Astrocyte (in vitro differentiated cells and primary cell): ENCODE data around the gene CHMP1B. TPM values are rescaled to one million over a fixed set of nuclear protein-coding genes. Genes with fewer than 3 reads are reported as not detected.

ENCODE experiments used
- DNase-seq: peaks from one replicate; pipeline ENCODE4 v3.0.0-alpha.2; 2010; ENCODE audit warnings: low read depth
- FAIRE-seq: peaks from 2 replicates; lab custom pipeline; 2011; peaks lifted over from hg19 to GRCh38; lab: Jason Lieb, UNC
- H2AFZ ChIP-seq: 2 replicates; pipeline ENCODE4 v1.6.0; 2012; ENCODE audit warnings: low read depth, low read length, inconsistent platforms
- H3K27ac ChIP-seq: 2 replicates; pipeline ENCODE4 v1.5.1; 2011; ENCODE audit warnings: low read depth, low read length, inconsistent platforms
- H3K27me3 ChIP-seq: 2 replicates; pipeline ENCODE4 v1.6.0; 2011; ENCODE audit warnings: low read length, inconsistent platforms; ENCODE audit not compliant: insufficient read depth
- H3K36me3 ChIP-seq: 2 replicates; pipeline ENCODE4 v1.5.1; 2011; ENCODE audit warnings: low read length, inconsistent platforms; ENCODE audit not compliant: insufficient read depth
- H3K4me1 ChIP-seq: 2 replicates; pipeline ENCODE4 v1.5.1; 2011; ENCODE audit warnings: low read length, inconsistent platforms; ENCODE audit not compliant: insufficient read depth
- H3K4me2 ChIP-seq: 2 replicates; pipeline ENCODE4 v1.6.0; 2012; ENCODE audit warnings: low read length, inconsistent platforms
- H3K4me3 ChIP-seq: 2 replicates; pipeline ENCODE4 v1.5.1; 2011; ENCODE audit warnings: low read depth, mild to moderate bottlenecking, low read length, inconsistent platforms; ENCODE audit not compliant: insufficient read depth
- H3K79me2 ChIP-seq: 2 replicates; pipeline ENCODE4 v1.6.0; 2012; ENCODE audit warnings: mild to moderate bottlenecking, low read length, inconsistent platforms; ENCODE audit not compliant: insufficient read depth
- H3K9ac ChIP-seq: 2 replicates; pipeline ENCODE4 v1.6.0; 2012; ENCODE audit warnings: mild to moderate bottlenecking, low read length, inconsistent platforms
- H3K9me3 ChIP-seq: 2 replicates; pipeline ENCODE4 v1.5.1; 2012; ENCODE audit warnings: low read depth, mild to moderate bottlenecking, low read length, inconsistent platforms; ENCODE audit not compliant: insufficient read depth
- H4K20me1 ChIP-seq: 2 replicates; pipeline ENCODE4 v1.6.0; 2012; ENCODE audit warnings: low read length, inconsistent platforms; ENCODE audit not compliant: insufficient read depth
- H3K27ac Mint-ChIP-seq: one replicate; pipeline ENCODE4 v1.8.0; 2021; ENCODE audit warnings: mild to moderate bottlenecking, mixed read lengths; ENCODE audit not compliant: unreplicated experiment
- H3K27me3 Mint-ChIP-seq: one replicate; pipeline ENCODE4 v1.8.0; 2021; ENCODE audit warnings: low read depth, mixed read lengths; ENCODE audit not compliant: unreplicated experiment
- H3K36me3 Mint-ChIP-seq: one replicate; pipeline ENCODE4 v1.8.0; 2021; ENCODE audit warnings: low read depth, mixed read lengths; ENCODE audit not compliant: unreplicated experiment
- H3K4me1 Mint-ChIP-seq: one replicate; pipeline ENCODE4 v1.8.0; 2021; ENCODE audit warnings: low read depth, mixed read lengths; ENCODE audit not compliant: unreplicated experiment
- H3K4me3 Mint-ChIP-seq: one replicate; pipeline ENCODE4 v1.8.0; 2021; ENCODE audit warnings: mild to moderate bottlenecking, moderate library complexity, mixed read lengths; ENCODE audit not compliant: unreplicated experiment
- H3K9me3 Mint-ChIP-seq: one replicate; pipeline ENCODE4 v1.8.0; 2021; ENCODE audit warnings: mild to moderate bottlenecking, mixed read lengths; ENCODE audit not compliant: unreplicated experiment
- EZH2 ChIP-seq: IDR thresholded peaks from 2 replicates; pipeline ENCODE4 v1.6.1; 2012; ENCODE audit warnings: mild to moderate bottlenecking, low read length, inconsistent platforms; ENCODE audit not compliant: insufficient read depth
- total RNA-seq: library from RNA; stranded (reverse); gene quantifications from 2 replicates; pipeline ENCODE4 v1.2.1, GENCODE V29; 2021
- TF ChIP-seq, protein P1 (sequence below): IDR thresholded peaks from 2 replicates; pipeline ENCODE4 v1.5.1; 2011; ENCODE audit warnings: low read depth, mild to moderate bottlenecking, inconsistent platforms, low read length, moderate library complexity; ENCODE audit not compliant: insufficient read depth

Gene CHMP1B
- total RNA-seq, 1 donor from 2014 or later = 49.7 TPM

GRCh38 chr18:11868230-11868629, 17.0 kb downstream of the CHMP1B start:
- no peak for TF ChIP-seq EZH2
- TF ChIP-seq, protein P1, sequence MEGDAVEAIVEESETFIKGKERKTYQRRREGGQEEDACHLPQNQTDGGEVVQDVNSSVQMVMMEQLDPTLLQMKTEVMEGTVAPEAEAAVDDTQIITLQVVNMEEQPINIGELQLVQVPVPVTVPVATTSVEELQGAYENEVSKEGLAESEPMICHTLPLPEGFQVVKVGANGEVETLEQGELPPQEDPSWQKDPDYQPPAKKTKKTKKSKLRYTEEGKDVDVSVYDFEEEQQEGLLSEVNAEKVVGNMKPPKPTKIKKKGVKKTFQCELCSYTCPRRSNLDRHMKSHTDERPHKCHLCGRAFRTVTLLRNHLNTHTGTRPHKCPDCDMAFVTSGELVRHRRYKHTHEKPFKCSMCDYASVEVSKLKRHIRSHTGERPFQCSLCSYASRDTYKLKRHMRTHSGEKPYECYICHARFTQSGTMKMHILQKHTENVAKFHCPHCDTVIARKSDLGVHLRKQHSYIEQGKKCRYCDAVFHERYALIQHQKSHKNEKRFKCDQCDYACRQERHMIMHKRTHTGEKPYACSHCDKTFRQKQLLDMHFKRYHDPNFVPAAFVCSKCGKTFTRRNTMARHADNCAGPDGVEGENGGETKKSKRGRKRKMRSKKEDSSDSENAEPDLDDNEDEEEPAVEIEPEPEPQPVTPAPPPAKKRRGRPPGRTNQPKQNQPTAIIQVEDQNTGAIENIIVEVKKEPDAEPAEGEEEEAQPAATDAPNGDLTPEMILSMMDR = no peak
- Histone ChIP-seq H3K27me3 (no peaks in the 10 kb centered on the region), H3K4me1 (no peaks in the 10 kb centered on the region), H3K9ac (no peak overlapping the region), H3K36me3 (no peaks in the 10 kb centered on the region), H2AFZ (no peak overlapping the region), H4K20me1 (no peaks in the 10 kb centered on the region), H3K4me3 (no peak overlapping the region), H3K27ac (no peak overlapping the region), H3K4me2 (no peak overlapping the region), H3K79me2 (no peaks in the 10 kb centered on the region), H3K9me3 (no peaks in the 10 kb centered on the region)
- no peaks in the 10 kb centered on the region for H3K36me3 Mint-ChIP-seq
- H3K27me3 Mint-ChIP-seq = peaks cover 6% of the 10 kb centered on the region
- no peak for FAIRE-seq
- H3K27ac Mint-ChIP-seq = no peak overlapping the region
- H3K9me3 Mint-ChIP-seq = no peaks in the 10 kb centered on the region
- H3K4me1 Mint-ChIP-seq = no peaks in the 10 kb centered on the region
- DNase-seq = no peak
- no peak overlapping the region for H3K4me3 Mint-ChIP-seq

GRCh38 chr18:11871501-11871900, 20.3 kb downstream of the CHMP1B start:
- H3K27ac ChIP-seq = no peak overlapping the region
- no peaks in the 10 kb centered on the region for H3K9me3 ChIP-seq
- H4K20me1 ChIP-seq = no peaks in the 10 kb centered on the region
- DNase-seq (no peak), FAIRE-seq (no peak)
- Mint-ChIP-seq H3K4me1 (no peaks in the 10 kb centered on the region), H3K36me3 (peaks cover 9% of the 10 kb centered on the region), H3K4me3 (no peak overlapping the region), H3K27ac (no peak overlapping the region), H3K9me3 (peaks cover 6% of the 10 kb centered on the region), H3K27me3 (peaks cover 5% of the 10 kb centered on the region)
- no peak overlapping the region for H2AFZ ChIP-seq
- no peaks in the 10 kb centered on the region for H3K4me1 ChIP-seq
- H3K79me2 ChIP-seq = no peaks in the 10 kb centered on the region
- no peak overlapping the region for H3K4me3 ChIP-seq
- H3K27me3 ChIP-seq = no peaks in the 10 kb centered on the region
- H3K9ac ChIP-seq = no peak overlapping the region
- H3K36me3 ChIP-seq = no peaks in the 10 kb centered on the region
- no peak overlapping the region for H3K4me2 ChIP-seq
- TF ChIP-seq EZH2 = no peak
- TF ChIP-seq, protein P1 = no peak

DNA sequence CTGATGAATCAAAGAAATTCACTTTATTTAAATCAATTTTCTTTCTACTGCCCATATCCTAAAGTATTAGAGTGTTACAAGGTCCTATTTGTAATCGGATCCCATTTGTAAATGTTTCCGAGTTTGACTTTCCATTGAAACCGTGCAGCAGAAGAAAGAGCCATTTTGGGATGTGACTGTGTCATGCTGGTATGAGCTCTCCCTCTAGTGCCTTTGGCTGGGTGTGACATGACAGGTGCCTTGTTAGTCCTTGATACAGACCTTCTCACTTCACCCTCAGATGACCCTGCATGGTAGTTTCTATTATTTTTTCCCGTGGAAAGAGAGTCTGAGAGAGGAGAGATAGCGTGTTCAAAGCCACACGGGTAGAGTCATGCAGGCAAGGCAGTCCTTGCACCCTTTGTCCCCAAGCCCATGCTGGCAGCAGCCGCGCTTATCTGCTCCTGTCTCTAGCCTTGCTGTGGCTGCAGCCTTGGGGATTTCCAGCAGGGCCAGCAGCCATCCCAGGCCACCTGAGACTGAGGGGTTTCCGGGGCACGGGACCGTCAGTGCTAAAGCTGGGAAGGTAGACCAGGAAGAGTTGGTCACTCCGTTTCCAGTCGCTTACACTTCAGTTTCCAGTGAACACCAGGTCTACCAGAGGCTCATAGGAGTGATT, 21.4 kb downstream of the CHMP1B start:
- H3K9me3 Mint-ChIP-seq = peaks cover 8% of the 10 kb centered on the region
- TF ChIP-seq, protein P1 = peak; percentile 25
- no peak for TF ChIP-seq EZH2
- H3K27me3 Mint-ChIP-seq = peaks cover 5% of the 10 kb centered on the region
- Histone ChIP-seq H2AFZ (no peak overlapping the region), H3K27ac (no peak overlapping the region), H3K9me3 (no peaks in the 10 kb centered on the region), H3K9ac (no peak overlapping the region), H3K4me2 (no peak overlapping the region), H3K4me3 (no peak overlapping the region), H3K36me3 (no peaks in the 10 kb centered on the region), H4K20me1 (no peaks in the 10 kb centered on the region), H3K4me1 (no peaks in the 10 kb centered on the region), H3K27me3 (no peaks in the 10 kb centered on the region), H3K79me2 (no peaks in the 10 kb centered on the region)
- H3K4me1 Mint-ChIP-seq = no peaks in the 10 kb centered on the region
- no peak overlapping the region for H3K4me3 Mint-ChIP-seq
- H3K27ac Mint-ChIP-seq = no peak overlapping the region
- FAIRE-seq = peak; percentile 45
- DNase-seq = no peak
- peaks cover 13% of the 10 kb centered on the region for H3K36me3 Mint-ChIP-seq
